Right lobe of liver (tissue), 4 donors: ENCODE results near the gene TAF3.

Source experiments
- CTCF ChIP-seq, 4 donors: fragments of 200-600 bp in 3 of 4; fragments of 450-650 bp in 1 of 4; IDR thresholded peaks; one replicate each; pipeline versions ENCODE4 v1.5.1 to v1.8.0; 2016 to 2022; ENCODE audit warnings: antibody characterized with exemption in 4 of 4, mild to moderate bottlenecking in 2 of 4
- POLR2A ChIP-seq: fragments of 450-650 bp; IDR thresholded peaks from one replicate; pipeline ENCODE4 v1.6.1; 2017; ENCODE audit warnings: antibody characterized with exemption, mild to moderate bottlenecking
- donor health status: DM: no; HTN: no; CAD: no.
- donor health status: DM: no; HTN: no; CAD: no.
- donor health status: DM: no; HTN: yes; CAD: no.

- no peak for TF ChIP-seq POLR2A
- no peak for TF ChIP-seq CTCF (IDR thresholded peaks at IDR 0.05)
These were observed 7.9 kb upstream of the TAF3 start for GRCh38 chr10:7810443-7810842.
